Measurements from ENCODE around the gene KRTAP4-6. TPM values are rescaled to one million over a fixed set of nuclear protein-coding genes. Genes with fewer than 3 reads are reported as not detected.
"Not testable (repeated sequence)": the region's sequence is repeated elsewhere in the genome, so short reads cannot be mapped to it uniquely, and the experiment has no call there.

The KRTAP4-6 gene
- total RNA-seq, 6 experiments from 2014 or later: not detected

GRCh38 chr17:41151525-41151924 is 11.2 kb upstream of the KRTAP4-6 start:
- Mint-ChIP-seq H3K4me3 (no peak overlapping the region), H3K36me3 (ENCODE audit: low read depth) (no peaks in the 10 kb centered on the region), H3K27ac (no peak overlapping the region), H3K4me1 (ENCODE audit: low read depth) (peaks cover 12% of the 10 kb centered on the region), H3K9me3 (no peaks in the 10 kb centered on the region), H3K27me3 (ENCODE audit: insufficient read depth) (no peaks in the 10 kb centered on the region)
- DNase-seq: no peak
- TF ChIP-seq CTCF (IDR thresholded peaks at IDR 0.05): no peak

- no peak for TF ChIP-seq CTCF (IDR thresholded peaks at IDR 0.05)
- H3K27ac Mint-ChIP-seq: no peak overlapping the region
- no peaks in the 10 kb centered on the region for H3K27me3 Mint-ChIP-seq (ENCODE audit: insufficient read depth)
- H3K4me3 Mint-ChIP-seq: no peak overlapping the region
- no peak for DNase-seq
- no peaks in the 10 kb centered on the region for H3K9me3 Mint-ChIP-seq
- H3K4me1 Mint-ChIP-seq (ENCODE audit: low read depth): peaks cover 7% of the 10 kb centered on the region
- H3K36me3 Mint-ChIP-seq (ENCODE audit: low read depth): no peaks in the 10 kb centered on the region
These were observed 9.7 kb upstream of the KRTAP4-6 start for GRCh38 chr17:41150026-41150425.

GRCh38 chr17:41149652-41149985 is 9.3 kb upstream of the KRTAP4-6 start, which contains the start of gene KRTAP4-5:
Gene KRTAP4-5, minus strand, starts transcription at chr17:41149825. Its CDS starts 58 bp downstream, at chr17:41149767.
- Mint-ChIP-seq H3K9me3 (no peaks in the 10 kb centered on the region), H3K27me3 (ENCODE audit: insufficient read depth) (no peaks in the 10 kb centered on the region), H3K4me1 (ENCODE audit: low read depth) (peaks cover 7% of the 10 kb centered on the region), H3K36me3 (ENCODE audit: low read depth) (no peaks in the 10 kb centered on the region), H3K27ac (no peak within 1 kb of the TSS), H3K4me3 (no peak within 1 kb of the TSS)
- no peak for DNase-seq
- TF ChIP-seq CTCF (IDR thresholded peaks at IDR 0.05): no peak

GRCh38 chr17:41148971-41149651 is 8.8 kb upstream of the KRTAP4-6 start:
- H3K4me1 Mint-ChIP-seq (ENCODE audit: low read depth); H3K9me3 Mint-ChIP-seq; DNase-seq; H3K36me3 Mint-ChIP-seq (ENCODE audit: low read depth); H3K27me3 Mint-ChIP-seq (ENCODE audit: insufficient read depth); H3K27ac Mint-ChIP-seq; H3K4me3 Mint-ChIP-seq: not testable (repeated sequence)

- Mint-ChIP-seq H3K27ac (no peak overlapping the region), H3K27me3 (ENCODE audit: insufficient read depth) (no peaks in the 10 kb centered on the region), H3K9me3 (peaks cover 16% of the 10 kb centered on the region), H3K36me3 (ENCODE audit: low read depth) (peaks cover 15% of the 10 kb centered on the region), H3K4me3 (no peak overlapping the region), H3K4me1 (ENCODE audit: low read depth) (peaks cover 7% of the 10 kb centered on the region)
- no peak for TF ChIP-seq CTCF (IDR thresholded peaks at IDR 0.05)
- no peak for DNase-seq
These were observed 7.3 kb upstream of the KRTAP4-6 start for GRCh38 chr17:41147531-41148204.

GRCh38 chr17:41145261-41145660 is 4.9 kb upstream of the KRTAP4-6 start:
- Mint-ChIP-seq H3K27me3 (ENCODE audit: insufficient read depth) (no peaks in the 10 kb centered on the region), H3K27ac (no peak overlapping the region), H3K9me3 (peaks cover 30% of the 10 kb centered on the region), H3K4me3 (no peak overlapping the region), H3K36me3 (ENCODE audit: low read depth) (peaks cover 25% of the 10 kb centered on the region), H3K4me1 (ENCODE audit: low read depth) (peaks cover 23% of the 10 kb centered on the region)
- TF ChIP-seq CTCF (IDR thresholded peaks at IDR 0.05): no peak
- no peak for DNase-seq

Data from HFFc6 (cell line).